Left ventricle myocardium inferior (tissue), 1 donor: Measurements from ENCODE around the gene ZNF467. TPM values are rescaled to one million over a fixed set of nuclear protein-coding genes. Genes with fewer than 3 reads are reported as not detected.

Experiments
- DNase-seq: peaks from one replicate; pipeline ENCODE4 v3.0.0-alpha.2; 2020
- H3K27ac ChIP-seq: fragments of 200-600 bp; replicated peaks from 2 replicates; pipeline ENCODE4 v1.8.0; 2021
- H3K27me3 ChIP-seq: fragments of 200-600 bp; 2 replicates; pipeline ENCODE4 v1.8.0; 2021; ENCODE audit warnings: low read depth
- H3K36me3 ChIP-seq: fragments of 200-600 bp; 2 replicates; pipeline ENCODE4 v1.8.0; 2021
- H3K4me1 ChIP-seq: fragments of 200-600 bp; 2 replicates; pipeline ENCODE4 v1.8.0; 2021
- H3K4me3 ChIP-seq: fragments of 200-600 bp; 2 replicates; pipeline ENCODE4 v1.8.0; 2021; ENCODE audit warnings: mild to moderate bottlenecking, moderate library complexity
- H3K9me3 ChIP-seq: fragments of 200-600 bp; replicated peaks from 2 replicates; pipeline ENCODE4 v1.8.0; 2021
- intact Hi-C: fragments of 100-400 bp; cut with micrococcal nuclease; formaldehyde crosslinking; loops from one replicate; pipeline ENCODE4 v1.11.0; 2022
- total RNA-seq: library from RNA; stranded (reverse); fragmentation: NEBNext Ultra II Directional; extraction: Animal tissue kit (Norgen Biotek cat#: 25700); gene quantifications from one replicate; pipeline ENCODE4 v1.2.1, GENCODE V29; 2021
- TF ChIP-seq, protein P1 (sequence below): fragments of 200-600 bp; IDR thresholded peaks from 2 replicates; pipeline ENCODE4 v1.8.0; 2021; ENCODE audit warnings: antibody characterized with exemption, mild to moderate bottlenecking, borderline replicate concordance
- donor health status: DM: no; HTN: yes; CAD: no; lungs with severe emphysema.

ZNF467 gene
- total RNA-seq, 1 donor from 2014 or later: 5.2 TPM

GRCh38 chr7:149800169-149800555 is 26.8 kb upstream of the ZNF467 start:
- peaks cover 3% of the 10 kb centered on the region for H3K27me3 ChIP-seq
- intact Hi-C loops: no loop called here
- no peaks in the 10 kb centered on the region for H3K4me1 ChIP-seq
- no peak overlapping the region for H3K4me3 ChIP-seq
- TF ChIP-seq, protein P1, sequence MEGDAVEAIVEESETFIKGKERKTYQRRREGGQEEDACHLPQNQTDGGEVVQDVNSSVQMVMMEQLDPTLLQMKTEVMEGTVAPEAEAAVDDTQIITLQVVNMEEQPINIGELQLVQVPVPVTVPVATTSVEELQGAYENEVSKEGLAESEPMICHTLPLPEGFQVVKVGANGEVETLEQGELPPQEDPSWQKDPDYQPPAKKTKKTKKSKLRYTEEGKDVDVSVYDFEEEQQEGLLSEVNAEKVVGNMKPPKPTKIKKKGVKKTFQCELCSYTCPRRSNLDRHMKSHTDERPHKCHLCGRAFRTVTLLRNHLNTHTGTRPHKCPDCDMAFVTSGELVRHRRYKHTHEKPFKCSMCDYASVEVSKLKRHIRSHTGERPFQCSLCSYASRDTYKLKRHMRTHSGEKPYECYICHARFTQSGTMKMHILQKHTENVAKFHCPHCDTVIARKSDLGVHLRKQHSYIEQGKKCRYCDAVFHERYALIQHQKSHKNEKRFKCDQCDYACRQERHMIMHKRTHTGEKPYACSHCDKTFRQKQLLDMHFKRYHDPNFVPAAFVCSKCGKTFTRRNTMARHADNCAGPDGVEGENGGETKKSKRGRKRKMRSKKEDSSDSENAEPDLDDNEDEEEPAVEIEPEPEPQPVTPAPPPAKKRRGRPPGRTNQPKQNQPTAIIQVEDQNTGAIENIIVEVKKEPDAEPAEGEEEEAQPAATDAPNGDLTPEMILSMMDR: no peak
- no peak for DNase-seq
- no peaks in the 10 kb centered on the region for H3K36me3 ChIP-seq
- no peaks in the 10 kb centered on the region for H3K9me3 ChIP-seq
- H3K27ac ChIP-seq: no peak overlapping the region

- intact Hi-C loops: no loop called here
- Histone ChIP-seq H3K27ac (no peak overlapping the region), H3K36me3 (no peaks in the 10 kb centered on the region), H3K4me1 (no peaks in the 10 kb centered on the region), H3K9me3 (no peaks in the 10 kb centered on the region), H3K4me3 (no peak overlapping the region), H3K27me3 (peaks cover 3% of the 10 kb centered on the region)
- DNase-seq: peak; percentile 25
- TF ChIP-seq, protein P1: peak; percentile 50
These were observed 26.2 kb upstream of the ZNF467 start for GRCh38 chr7:149799397-149800168.

- H3K36me3 ChIP-seq: no peaks in the 10 kb centered on the region
- peaks cover 8% of the 10 kb centered on the region for H3K27me3 ChIP-seq
- intact Hi-C loops: no loop called here
- TF ChIP-seq, protein P1: no peak
- no peak for DNase-seq
- H3K9me3 ChIP-seq: no peaks in the 10 kb centered on the region
- H3K4me1 ChIP-seq: no peaks in the 10 kb centered on the region
- no peak overlapping the region for H3K27ac ChIP-seq
- no peak overlapping the region for H3K4me3 ChIP-seq
These were observed 24.4 kb upstream of the ZNF467 start for GRCh38 chr7:149797771-149798170.

GRCh38 chr7:149796287-149796860 is 23.0 kb upstream of the ZNF467 start:
- intact Hi-C loops: no loop called here
- no peaks in the 10 kb centered on the region for H3K36me3 ChIP-seq
- no peak for DNase-seq
- H3K27me3 ChIP-seq: peaks cover 21% of the 10 kb centered on the region
- no peak overlapping the region for H3K4me3 ChIP-seq
- no peaks in the 10 kb centered on the region for H3K4me1 ChIP-seq
- H3K9me3 ChIP-seq: no peaks in the 10 kb centered on the region
- H3K27ac ChIP-seq: no peak overlapping the region
- TF ChIP-seq, protein P1: no peak

DNA sequence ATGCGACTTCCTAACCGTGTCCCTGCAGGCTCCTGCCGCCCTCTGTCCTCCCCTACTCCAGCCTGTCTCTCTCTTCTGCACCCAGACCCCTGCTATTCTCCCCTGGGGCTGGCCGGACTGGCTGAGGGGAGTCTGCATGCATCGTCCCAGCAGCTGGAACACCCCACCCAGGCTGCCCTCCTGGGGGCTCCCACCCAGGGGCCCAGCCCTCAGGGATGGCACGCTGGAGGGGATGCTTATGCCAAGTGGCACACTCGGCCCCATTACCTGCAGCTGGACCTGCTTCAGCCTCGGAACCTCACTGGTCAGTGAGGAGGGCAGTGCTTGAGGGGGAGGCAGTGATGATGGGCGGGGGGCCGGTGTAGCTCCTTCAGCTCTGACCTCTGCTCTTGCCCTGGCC is 21.7 kb upstream of the ZNF467 start:
- DNase-seq: no peak
- Histone ChIP-seq H3K9me3 (no peaks in the 10 kb centered on the region), H3K36me3 (no peaks in the 10 kb centered on the region), H3K4me3 (no peak overlapping the region), H3K4me1 (peaks cover 1% of the 10 kb centered on the region), H3K27ac (no peak overlapping the region), H3K27me3 (peaks cover 33% of the 10 kb centered on the region)
- intact Hi-C loops: no loop called here
- TF ChIP-seq, protein P1: no peak
